Esophagus muscularis mucosa (tissue), 4 donors: ENCODE measurements around the gene XPO4. TPM values are rescaled to one million over a fixed set of nuclear protein-coding genes. Genes with fewer than 3 reads are reported as not detected.
"Not testable (repeated sequence)": the region's sequence is repeated elsewhere in the genome, so short reads cannot be mapped to it uniquely, and the experiment has no call there.

Experiments used
- DNase-seq: peaks from one replicate; pipeline ENCODE4 v3.0.0-alpha.2; 2017; ENCODE audit errors: extremely low spot score
- H3K27ac ChIP-seq, 4 donors: fragments of 200-600 bp; sonication (generic); replicated peaks in 1 of 4; 1 replicate in 3 of 4; 2 replicates in 1 of 4; pipeline ENCODE4 v1.5.1; 2016 to 2019; ENCODE audit warnings: mild to moderate bottlenecking in 1 of 4
- H3K27me3 ChIP-seq, 4 donors: fragments of 200-600 bp; sonication (generic); one replicate each; pipeline versions ENCODE4 v1.5.1 to v1.6.0; 2016 to 2019
- H3K36me3 ChIP-seq, 4 donors: fragments of 200-600 bp; sonication (generic); one replicate each; pipeline ENCODE4 v1.5.1; 2016 to 2019
- H3K4me1 ChIP-seq, 4 donors: fragments of 200-600 bp; sonication (generic); one replicate each; pipeline ENCODE4 v1.5.1; 2016 to 2019
- H3K4me3 ChIP-seq, 4 donors: fragments of 200-600 bp; sonication (generic); 1 replicate in 2 of 4; 2 replicates in 2 of 4; pipeline ENCODE4 v1.5.1; 2016 to 2019; ENCODE audit warnings: mild to moderate bottlenecking in 4 of 4, moderate library complexity in 1 of 4
- H3K9me3 ChIP-seq, 4 donors: fragments of 200-600 bp; sonication (generic); 1 replicate in 3 of 4; 2 replicates in 1 of 4; pipeline ENCODE4 v1.5.1; 2016 to 2019
- CTCF ChIP-seq, 3 experiments: fragments of 200-600 bp in 2 of 3; fragments of 450-650 bp in 1 of 3; sonication (generic) in 2 of 3; IDR thresholded peaks; one replicate each; pipeline ENCODE4 v1.5.1; 2017 to 2019; ENCODE audit warnings: antibody characterized with exemption in 3 of 3, mild to moderate bottlenecking in 2 of 3, moderate library complexity in 1 of 3
- EP300 ChIP-seq: sonication (generic); formaldehyde crosslinking; IDR thresholded peaks from one replicate; pipeline ENCODE4 v1.6.1; 2017; ENCODE audit warnings: antibody characterized with exemption
- POLR2A ChIP-seq: fragments of 450-650 bp; IDR thresholded peaks from one replicate; pipeline ENCODE4 v1.6.1; 2017; ENCODE audit warnings: antibody characterized with exemption, moderate library complexity, mild to moderate bottlenecking, low read depth
- POLR2AphosphoS5 ChIP-seq, 2 donors: sonication (generic); formaldehyde crosslinking; IDR thresholded peaks; one replicate each; pipeline ENCODE4 v1.6.1; 2017; ENCODE audit warnings: antibody characterized with exemption in 2 of 2
- WGBS: methylation state at CpG from one replicate; pipeline ENCODE4 v1.1.5; 2018; 5-methylcytosine and 5-hydroxymethylcytosine counted together
- intact Hi-C: fragments of 100-400 bp; cut with DNase I; formaldehyde crosslinking; loops from one replicate; pipeline ENCODE4 v1.15.1; 2023
- total RNA-seq, 4 donors: library from RNA; depleted of rRNA; stranded (reverse); fragments of >200 nt; gene quantifications; one replicate each; pipeline versions ENCODE4 v1.1.0 to v1.2.1, GENCODE V29; 2016

XPO4 gene
- total RNA-seq, 4 donors from 2014 or later: 12.6 to 17.3 (median 15.2) TPM

- Histone ChIP-seq H3K4me1 (peaks cover 0 to 10% (median 5%) of the 10 kb centered on the region in 4 donors), H3K9me3 (no peaks in the 10 kb centered on the region), H3K27me3 (no peaks in the 10 kb centered on the region), H3K36me3 (peaks cover 0 to 5% (median 2%) of the 10 kb centered on the region in 4 donors), H3K27ac (no peak overlapping the region), H3K4me3 (no peak overlapping the region)
- TF ChIP-seq EP300 (no peak), CTCF (IDR thresholded peaks at IDR 0.05) (no peak), POLR2A (no peak), POLR2AphosphoS5 (IDR thresholded peaks at IDR 0.05) (no peak)
- WGBS: 89% methylated on average over 2 of the region's 2 CpGs
- intact Hi-C loops: no loop called here
- DNase-seq: no peak
Measured at GRCh38 chr13:20894245-20894644, 8.3 kb downstream of the XPO4 start.

GRCh38 chr13:20891768-20892167 is 10.8 kb downstream of the XPO4 start:
- no peaks in the 10 kb centered on the region for H3K27me3 ChIP-seq
- H3K4me3 ChIP-seq: no peak overlapping the region
- TF ChIP-seq POLR2AphosphoS5 (IDR thresholded peaks at IDR 0.05) (no peak), POLR2A (no peak), CTCF (IDR thresholded peaks at IDR 0.05) (no peak), EP300 (no peak)
- no peaks in the 10 kb centered on the region for H3K9me3 ChIP-seq
- intact Hi-C loops: no loop called here
- WGBS: 95% methylated on average over 7 of the region's 7 CpGs
- H3K36me3 ChIP-seq: peaks cover 0 to 5% (median 2%) of the 10 kb centered on the region in 4 donors
- DNase-seq: no peak
- H3K27ac ChIP-seq: no peak overlapping the region
- H3K4me1 ChIP-seq: peaks cover 0 to 9% (median 4%) of the 10 kb centered on the region in 4 donors

GRCh38 chr13:20891034-20891433 is 11.5 kb downstream of the XPO4 start:
- Histone ChIP-seq H3K4me1 (peaks cover 0 to 8% (median 2%) of the 10 kb centered on the region in 4 donors), H3K9me3 (no peaks in the 10 kb centered on the region), H3K36me3 (peaks cover 0 to 5% (median 2%) of the 10 kb centered on the region in 4 donors), H3K27ac (no peak overlapping the region), H3K4me3 (no peak overlapping the region), H3K27me3 (no peaks in the 10 kb centered on the region)
- whole genome bisulfite sequencing: 85% methylated on average over 3 of the region's 3 CpGs
- DNase-seq: no peak
- intact Hi-C loops: no loop called here
- TF ChIP-seq EP300: no peak
- TF ChIP-seq POLR2A: no peak
- no peak for TF ChIP-seq CTCF (IDR thresholded peaks at IDR 0.05)
- no peak for TF ChIP-seq POLR2AphosphoS5 (IDR thresholded peaks at IDR 0.05)

GRCh38 chr13:20890540-20890939 is 12.0 kb downstream of the XPO4 start:
- not testable (repeated sequence) for H3K27me3 ChIP-seq

GRCh38 chr13:20882206-20882605 is 20.3 kb downstream of the XPO4 start:
- no peak overlapping the region for H3K4me3 ChIP-seq
- no peak for DNase-seq
- no peaks in the 10 kb centered on the region for H3K36me3 ChIP-seq
- intact Hi-C loops: no loop called here
- WGBS: 60% methylated on average over 3 of the region's 3 CpGs
- H3K9me3 ChIP-seq: no peaks in the 10 kb centered on the region
- TF ChIP-seq CTCF (IDR thresholded peaks at IDR 0.05) (no peak), POLR2A (no peak), POLR2AphosphoS5 (IDR thresholded peaks at IDR 0.05) (no peak), EP300 (no peak)
- peaks cover 11 to 16% (median 13%) of the 10 kb centered on the region in 4 donors for H3K4me1 ChIP-seq
- no peak overlapping the region for H3K27ac ChIP-seq
- no peaks in the 10 kb centered on the region for H3K27me3 ChIP-seq

More at GRCh38 chr13:20890540-20890939, 12.0 kb downstream of the XPO4 start:
- H3K4me1 ChIP-seq, H3K36me3 ChIP-seq, H3K4me3 ChIP-seq, H3K27ac ChIP-seq, H3K9me3 ChIP-seq, intact Hi-C loops, DNase-seq: not testable (repeated sequence)
- 97% methylated on average over 6 of the region's 6 CpGs for WGBS
